T47D (cell line): Measurements from ENCODE around the gene SRL.
"Not testable (repeated sequence)": the region's sequence is repeated elsewhere in the genome, so short reads cannot be mapped to it uniquely, and the experiment has no call there.

Source experiments
- DNase-seq, 2 experiments: peaks; one replicate each; pipeline versions ENCODE4 v3.0.0 to v3.0.0-alpha.2; 2011 to 2012; ENCODE audit warnings: low read depth in 1 of 2, low spot score in 1 of 2
- JUND ChIP-seq: IDR thresholded peaks from 2 replicates; pipeline ENCODE4 v1.6.1; 2012; ENCODE audit warnings: low read depth
- in situ Hi-C: cut with HindIII; loops from 2 replicates; pipeline ENCODE4 v1.10.0; 2016; ENCODE audit warnings: low sequenced_read_pairs, low pct_unique_long_range_greater_than_20kb

Gene SRL

DNA sequence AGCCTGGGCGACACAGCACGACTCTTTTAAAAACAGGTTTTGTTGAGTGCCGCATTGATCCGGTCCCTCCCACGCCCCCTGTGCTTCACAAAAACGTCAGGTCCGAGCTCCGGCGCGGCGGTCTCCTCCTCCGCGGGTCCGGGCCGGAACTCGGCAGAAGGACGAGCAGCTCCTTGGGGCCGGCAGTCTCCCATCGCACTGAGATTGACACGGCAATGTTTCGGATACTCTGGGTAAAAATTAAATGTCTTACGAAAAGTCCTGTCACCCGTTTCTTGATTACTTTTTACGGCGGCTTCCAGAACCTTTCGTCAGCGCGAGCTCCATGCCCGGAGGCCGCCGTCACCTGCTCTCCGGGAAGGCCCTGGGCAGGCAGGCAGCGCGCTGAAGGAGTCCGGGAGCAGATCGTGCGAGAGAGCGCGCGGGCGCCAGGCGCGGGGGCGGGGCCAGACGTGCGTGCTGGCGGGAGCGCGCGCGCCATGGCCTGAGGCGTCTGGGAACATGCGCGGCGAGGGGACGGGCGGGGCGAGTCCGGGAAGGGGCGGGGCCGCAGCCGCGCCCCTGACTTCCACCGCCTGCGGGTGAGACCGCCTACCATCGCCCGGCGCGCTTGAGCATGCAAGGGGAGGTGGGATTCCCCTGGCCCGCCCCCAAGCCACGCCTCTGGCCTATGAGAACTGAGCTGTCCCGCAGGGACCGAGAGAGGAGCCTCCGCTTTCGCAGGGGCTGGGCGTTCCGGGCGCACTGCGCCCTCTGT, 11.7 kb upstream of the SRL start:
- no peak for TF ChIP-seq JUND
- peak; percentile 96 to 99 for DNase-seq
- in situ Hi-C loops: no loop called here

GRCh38 chr16:4253012-4253393, 11.1 kb upstream of the SRL start:
- in situ Hi-C loops, DNase-seq: not testable (repeated sequence)

- TF ChIP-seq JUND: no peak
- in situ Hi-C loops: no loop called here
- DNase-seq: no peak
These were observed 7.8 kb upstream of the SRL start for GRCh38 chr16:4249530-4250308.

- in situ Hi-C loops: no loop called here
- TF ChIP-seq JUND: no peak
- DNase-seq: no peak
These were observed 5.5 kb upstream of the SRL start for GRCh38 chr16:4247460-4247784.

GRCh38 chr16:4246777-4247459, 5.0 kb upstream of the SRL start:
- no peak for TF ChIP-seq JUND
- no peak for DNase-seq
- in situ Hi-C loops: no loop called here

GRCh38 chr16:4245077-4245791, 3.4 kb upstream of the SRL start:
- no peak for TF ChIP-seq JUND
- no peak for DNase-seq
- in situ Hi-C loops: no loop called here

- TF ChIP-seq JUND: no peak
- in situ Hi-C loops: no loop called here
- peak in 1 of 2 experiments; percentile 97 for DNase-seq
These were observed 2.6 kb upstream of the SRL start for GRCh38 chr16:4244254-4245076.

DNA sequence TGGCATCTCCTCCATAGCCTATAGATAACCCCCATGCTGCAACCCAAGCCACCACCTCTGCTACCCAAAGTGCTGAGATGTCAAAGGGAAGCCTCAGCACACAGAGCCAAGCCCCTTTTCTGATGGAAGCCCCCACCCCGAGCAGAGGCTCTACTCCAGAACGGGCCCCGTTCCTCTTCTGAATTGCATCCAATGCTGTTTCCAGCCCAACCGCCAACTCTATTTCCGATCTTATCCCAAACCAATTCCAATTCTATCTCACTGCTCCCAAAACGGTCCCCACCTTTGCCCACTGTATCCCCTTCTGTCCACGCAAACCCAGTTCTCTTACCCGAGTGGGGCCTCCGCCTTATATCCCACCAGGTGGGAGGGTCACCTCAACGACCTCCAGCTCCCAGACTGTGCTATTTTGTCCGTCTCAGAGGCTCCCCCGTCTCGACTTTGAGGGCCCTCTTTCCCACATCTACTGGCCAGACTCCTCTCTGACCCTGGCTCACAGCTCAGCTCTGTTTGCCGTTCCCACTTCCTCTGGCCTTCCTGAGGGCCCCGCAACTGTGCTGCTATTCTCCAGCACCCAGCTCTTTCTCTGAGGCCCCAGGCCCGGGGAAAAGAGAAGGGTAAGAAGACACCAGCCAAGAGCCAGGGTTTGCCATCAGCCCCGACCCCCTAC, 487 bp downstream of the SRL start:
- in situ Hi-C loops: no loop called here
- no peak for DNase-seq
- no peak for TF ChIP-seq JUND

DNA sequence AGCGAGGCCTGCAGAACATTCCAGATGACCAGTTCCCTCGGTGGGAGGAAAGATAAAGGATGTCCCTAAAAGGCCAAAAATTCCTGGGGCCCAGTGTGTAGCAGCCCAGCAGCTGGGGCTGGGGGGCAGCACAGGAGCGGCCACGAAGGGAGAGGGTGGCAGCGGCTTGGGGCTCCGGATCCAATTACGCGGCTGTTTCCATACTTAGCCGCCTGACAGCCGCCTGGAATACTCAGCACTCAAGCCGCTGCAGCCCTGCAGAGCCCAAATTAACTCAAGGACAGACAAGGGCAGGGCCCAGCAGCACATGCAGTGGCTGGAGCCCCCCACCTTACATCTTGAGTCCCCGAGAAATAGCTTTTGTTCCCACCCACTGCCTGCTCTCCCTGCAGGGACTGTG, 1.3 kb downstream of the SRL start:
- TF ChIP-seq JUND: no peak
- DNase-seq: no peak
- in situ Hi-C loops: no loop called here

DNA sequence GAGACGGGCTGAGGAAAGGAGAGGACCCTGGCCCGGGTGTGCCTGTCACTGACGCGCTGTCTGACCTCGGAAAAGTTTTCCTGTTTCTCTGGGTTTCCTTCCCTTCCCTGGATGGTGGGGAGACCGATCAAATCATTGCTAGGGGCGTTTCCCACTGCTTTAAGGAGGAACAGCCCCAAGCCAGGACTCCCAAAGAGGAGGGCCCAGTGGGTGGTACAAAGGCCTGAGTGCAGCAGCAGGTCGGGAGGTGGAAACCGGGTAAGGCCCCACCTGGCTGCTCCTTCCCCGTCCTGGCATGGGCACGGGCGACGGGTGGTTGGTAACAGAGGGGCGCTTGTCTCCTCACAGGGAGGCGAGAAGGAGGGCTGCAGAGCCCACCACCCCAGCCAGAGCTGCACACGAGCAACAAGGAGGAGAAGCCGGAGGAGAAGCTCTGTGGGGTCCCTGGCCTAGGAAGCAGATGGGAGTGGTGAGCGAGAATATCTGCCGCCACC, 2.2 kb downstream of the SRL start:
- in situ Hi-C loops: no loop called here
- TF ChIP-seq JUND: no peak
- no peak for DNase-seq

- in situ Hi-C loops: no loop called here
- DNase-seq: no peak
- TF ChIP-seq JUND: no peak
These were observed 2.9 kb downstream of the SRL start for GRCh38 chr16:4239020-4239419.
